Mesothelial cell of epicardium (in vitro differentiated cells): Measurements from ENCODE around the gene PARP14. TPM values are rescaled to one million over a fixed set of nuclear protein-coding genes. Genes with fewer than 3 reads are reported as not detected.

ENCODE experiments used
- DNase-seq, 2 experiments: peaks; one replicate each; pipeline ENCODE4 v3.0.0; 2021; ENCODE audit warnings: low spot score in 2 of 2; ENCODE audit not compliant: unreplicated experiment in 2 of 2
- H3K27ac Mint-ChIP-seq: 2 replicates; pipeline ENCODE4 v1.8.0; 2021; ENCODE audit warnings: mixed read lengths
- H3K27me3 Mint-ChIP-seq: 2 replicates; pipeline ENCODE4 v1.8.0; 2021; ENCODE audit warnings: low read depth, mixed read lengths
- H3K36me3 Mint-ChIP-seq: 2 replicates; pipeline ENCODE4 v1.8.0; 2021; ENCODE audit warnings: mixed read lengths
- H3K4me1 Mint-ChIP-seq: 2 replicates; pipeline ENCODE4 v1.8.0; 2021; ENCODE audit warnings: mixed read lengths
- H3K4me3 Mint-ChIP-seq: 2 replicates; pipeline ENCODE4 v1.8.0; 2021; ENCODE audit warnings: mild to moderate bottlenecking, moderate library complexity, mixed read lengths
- H3K9me3 Mint-ChIP-seq: 2 replicates; pipeline ENCODE4 v1.8.0; 2021; ENCODE audit warnings: mixed read lengths
- CTCF ChIP-seq: fragments of 200-600 bp; sonication (generic); IDR thresholded peaks from one replicate; pipeline ENCODE4 v1.5.0; 2021; ENCODE audit warnings: antibody characterized with exemption; ENCODE audit not compliant: unreplicated experiment
- total RNA-seq: library from RNA; stranded (reverse); gene quantifications from 3 replicates; pipeline ENCODE4 v1.2.1, GENCODE V29; 2021

PARP14 gene
- total RNA-seq, 1 donor from 2014 or later, result 46.3 TPM

- H3K27me3 Mint-ChIP-seq, result no peaks in the 10 kb centered on the region
- TF ChIP-seq CTCF, result no peak
Observed at GRCh38 chr3:122674339-122674738, 6.3 kb upstream of the PARP14 start.

GRCh38 chr3:122676759-122677158, 3.9 kb upstream of the PARP14 start:
- Mint-ChIP-seq H3K36me3 (no peaks in the 10 kb centered on the region), H3K27me3 (no peaks in the 10 kb centered on the region), H3K27ac (peak overlapping the region; percentile 11), H3K4me3 (no peak overlapping the region), H3K9me3 (no peaks in the 10 kb centered on the region), H3K4me1 (peaks cover 32% of the 10 kb centered on the region)
- no peak for TF ChIP-seq CTCF
- no peak for DNase-seq

More at GRCh38 chr3:122674339-122674738, 6.3 kb upstream of the PARP14 start:
- Mint-ChIP-seq H3K36me3 (no peaks in the 10 kb centered on the region), H3K27ac (no peak overlapping the region), H3K4me1 (peaks cover 11% of the 10 kb centered on the region), H3K9me3 (no peaks in the 10 kb centered on the region), H3K4me3 (no peak overlapping the region)
- DNase-seq, result no peak

- Mint-ChIP-seq H3K36me3 (no peaks in the 10 kb centered on the region), H3K9me3 (no peaks in the 10 kb centered on the region), H3K27me3 (no peaks in the 10 kb centered on the region), H3K4me1 (peaks cover 37% of the 10 kb centered on the region), H3K4me3 (no peak overlapping the region), H3K27ac (peak overlapping the region; percentile 11)
- no peak for TF ChIP-seq CTCF
- DNase-seq, result no peak
Observed at GRCh38 chr3:122677216-122677615, 3.4 kb upstream of the PARP14 start.

- no peak for TF ChIP-seq CTCF
- Mint-ChIP-seq H3K4me3 (no peak overlapping the region), H3K27ac (no peak overlapping the region), H3K9me3 (no peaks in the 10 kb centered on the region), H3K4me1 (peaks cover 37% of the 10 kb centered on the region), H3K27me3 (no peaks in the 10 kb centered on the region), H3K36me3 (no peaks in the 10 kb centered on the region)
- no peak for DNase-seq
Observed at GRCh38 chr3:122678506-122678905, 2.1 kb upstream of the PARP14 start.

GRCh38 chr3:122679085-122679881, 1.4 kb upstream of the PARP14 start:
- no peaks in the 10 kb centered on the region for H3K36me3 Mint-ChIP-seq
- TF ChIP-seq CTCF, result peak; percentile 70
- DNase-seq, result peak; percentile 34 to 76
- no peaks in the 10 kb centered on the region for H3K27me3 Mint-ChIP-seq
- H3K27ac Mint-ChIP-seq, result peak overlapping the region; percentile 94
- H3K4me3 Mint-ChIP-seq, result peak overlapping the region; percentile 87
- no peaks in the 10 kb centered on the region for H3K9me3 Mint-ChIP-seq
- peaks cover 37% of the 10 kb centered on the region for H3K4me1 Mint-ChIP-seq
